Mucosa of descending colon (tissue), 3 donors: ENCODE results near the gene ADISSP. TPM values are rescaled to one million over a fixed set of nuclear protein-coding genes. Genes with fewer than 3 reads are reported as not detected.
"Not testable (repeated sequence)": the region's sequence is repeated elsewhere in the genome, so short reads cannot be mapped to it uniquely, and the experiment has no call there.

Experiments
- ATAC-seq: fragments of 200-7000 bp; cut with Tn5 transposase; one replicate; pipeline ENCODE4 v1.9.1; 2020; ENCODE audit warnings: mild to moderate bottlenecking, moderate library complexity
- DNase-seq, 3 donors: peaks; one replicate each; pipeline ENCODE4 v3.0.0-alpha.2; 2020
- H3K36me3 ChIP-seq: fragments of 200-600 bp; one replicate; pipeline ENCODE4 v1.8.0; 2021; ENCODE audit warnings: low read depth, mild to moderate bottlenecking
- H3K4me1 ChIP-seq: fragments of 200-600 bp; one replicate; pipeline ENCODE4 v1.8.0; 2021; ENCODE audit warnings: low read depth, mild to moderate bottlenecking
- H3K4me3 ChIP-seq: fragments of 200-600 bp; one replicate; pipeline ENCODE4 v1.8.0; 2021; ENCODE audit warnings: mild to moderate bottlenecking
- H3K9me3 ChIP-seq: fragments of 200-600 bp; one replicate; pipeline ENCODE4 v1.8.0; 2021; ENCODE audit warnings: mild to moderate bottlenecking
- CTCF ChIP-seq: fragments of 200-600 bp; IDR thresholded peaks from one replicate; pipeline ENCODE4 v1.8.0; 2022; ENCODE audit warnings: antibody characterized with exemption, mild to moderate bottlenecking
- intact Hi-C, 2 donors: fragments of 100-400 bp; cut with DNase I in 1 of 2; cut with micrococcal nuclease in 1 of 2; formaldehyde crosslinking; loops; one replicate each; pipeline versions ENCODE4 v1.11.0 to v1.11.1; 2022; cut with DNase I, micrococcal nuclease
- total RNA-seq, 3 donors: library from RNA; stranded (reverse); fragmentation: NEBNext Ultra II Directional in 2 of 3; extraction: Animal tissue kit (Norgen Biotek cat#: 25700) in 2 of 3; gene quantifications; one replicate each; pipeline versions ENCODE4 v1.2.1 to v1.2.4, GENCODE V29; 2021 to 2023
- donor health status: DM: no; HTN: no; CAD: no; lungs with moderate emphysema.
- donor health status: DM: no; HTN: no; CAD: no.
- donor health status: DM: no; HTN: yes; CAD: no.

Gene ADISSP
- total RNA-seq, 3 donors from 2014 or later = 14.5 to 69.6 (median 26.5) TPM

DNA sequence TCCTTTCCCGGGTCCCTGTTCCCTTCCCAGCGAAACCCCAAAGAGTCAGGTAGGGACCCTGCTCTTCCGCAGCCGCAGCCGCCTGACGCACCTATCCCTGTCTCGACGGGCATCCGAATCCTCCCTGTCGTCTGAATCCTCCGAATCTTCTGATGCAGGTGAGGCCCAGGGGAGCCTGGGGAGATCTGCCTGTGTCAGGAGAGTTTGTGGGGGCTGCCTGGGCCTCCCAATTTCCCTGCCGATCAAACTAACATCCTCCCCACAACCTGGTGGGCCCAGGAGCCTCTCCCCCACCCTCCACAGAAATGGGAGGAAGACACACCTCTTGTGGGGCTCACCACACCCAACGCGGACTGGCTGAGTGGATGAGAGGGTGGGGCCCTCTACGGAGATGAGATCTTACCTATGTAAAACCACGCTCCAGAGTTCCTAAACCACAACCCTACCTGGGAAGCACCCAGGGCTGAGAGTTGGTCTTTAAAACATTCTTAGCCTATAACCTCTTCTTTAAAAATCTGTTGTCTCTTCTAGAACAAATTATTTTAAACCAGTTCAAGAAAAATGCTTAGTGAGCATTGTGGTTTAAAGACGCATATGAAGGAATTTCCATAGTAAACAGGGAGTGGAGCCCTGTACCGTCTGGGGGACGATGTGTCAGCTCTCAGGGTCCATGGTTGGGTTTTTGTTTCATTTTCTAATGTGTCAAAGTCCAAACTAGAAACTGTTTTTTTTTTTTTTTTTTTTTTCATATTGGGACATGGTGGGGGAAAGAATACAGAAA, 30.2 kb upstream of the ADISSP start:
- Histone ChIP-seq H3K9me3 (no peaks in the 10 kb centered on the region), H3K4me3 (no peak overlapping the region), H3K36me3 (no peaks in the 10 kb centered on the region), H3K4me1 (peaks cover 34% of the 10 kb centered on the region)
- DNase-seq (peak; percentile 59 to 81 (median 63)), ATAC-seq (peak; percentile 37)
- intact Hi-C loops = no loop called here
- no peak for TF ChIP-seq CTCF

GRCh38 chr20:3797226-3797545, 29.6 kb upstream of the ADISSP start:
- Histone ChIP-seq H3K4me1 (peaks cover 34% of the 10 kb centered on the region), H3K9me3 (no peaks in the 10 kb centered on the region), H3K4me3 (no peak overlapping the region), H3K36me3 (no peaks in the 10 kb centered on the region)
- intact Hi-C loops = no loop called here
- no peak for ATAC-seq
- peak in 2 of 3 donors; percentile 34 to 52 for DNase-seq
- TF ChIP-seq CTCF = no peak

DNA sequence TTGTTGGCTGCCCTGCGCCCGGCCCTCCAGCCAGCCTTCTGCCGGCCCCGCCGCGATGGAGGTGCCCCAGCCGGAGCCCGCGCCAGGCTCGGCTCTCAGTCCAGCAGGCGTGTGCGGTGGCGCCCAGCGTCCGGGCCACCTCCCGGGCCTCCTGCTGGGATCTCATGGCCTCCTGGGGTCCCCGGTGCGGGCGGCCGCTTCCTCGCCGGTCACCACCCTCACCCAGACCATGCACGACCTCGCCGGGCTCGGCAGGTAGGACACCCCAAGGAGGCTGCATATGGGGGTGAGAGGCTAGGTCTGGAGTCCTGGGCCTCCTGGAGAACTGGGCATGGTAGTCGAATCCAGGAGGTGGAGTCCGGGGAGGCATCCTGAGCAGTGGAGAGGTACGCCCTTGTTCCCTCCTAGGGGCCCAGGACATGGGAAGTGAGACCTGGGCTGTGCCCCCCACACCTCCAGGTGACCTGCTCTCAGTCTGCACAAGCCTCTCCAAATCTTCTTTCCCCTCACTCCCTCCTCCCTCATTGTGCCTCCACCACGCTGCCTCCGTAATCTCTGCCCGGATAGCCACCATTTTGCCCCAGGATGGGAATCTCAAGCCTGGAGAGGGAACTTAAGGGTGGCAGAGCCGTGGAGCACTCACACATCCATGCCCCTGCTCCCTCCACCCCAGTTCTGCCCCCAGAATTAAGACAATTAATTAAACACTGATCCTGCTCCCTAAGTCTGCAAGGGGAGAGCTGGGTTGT, 29.1 kb upstream of the ADISSP start:
- intact Hi-C loops = no loop called here
- Histone ChIP-seq H3K4me1 (peaks cover 34% of the 10 kb centered on the region), H3K4me3 (peak overlapping the region; percentile 17), H3K9me3 (no peaks in the 10 kb centered on the region), H3K36me3 (no peaks in the 10 kb centered on the region)
- ATAC-seq (peak; percentile 1), DNase-seq (peak in 2 of 3 donors; percentile 59 to 73)
- no peak for TF ChIP-seq CTCF

DNA sequence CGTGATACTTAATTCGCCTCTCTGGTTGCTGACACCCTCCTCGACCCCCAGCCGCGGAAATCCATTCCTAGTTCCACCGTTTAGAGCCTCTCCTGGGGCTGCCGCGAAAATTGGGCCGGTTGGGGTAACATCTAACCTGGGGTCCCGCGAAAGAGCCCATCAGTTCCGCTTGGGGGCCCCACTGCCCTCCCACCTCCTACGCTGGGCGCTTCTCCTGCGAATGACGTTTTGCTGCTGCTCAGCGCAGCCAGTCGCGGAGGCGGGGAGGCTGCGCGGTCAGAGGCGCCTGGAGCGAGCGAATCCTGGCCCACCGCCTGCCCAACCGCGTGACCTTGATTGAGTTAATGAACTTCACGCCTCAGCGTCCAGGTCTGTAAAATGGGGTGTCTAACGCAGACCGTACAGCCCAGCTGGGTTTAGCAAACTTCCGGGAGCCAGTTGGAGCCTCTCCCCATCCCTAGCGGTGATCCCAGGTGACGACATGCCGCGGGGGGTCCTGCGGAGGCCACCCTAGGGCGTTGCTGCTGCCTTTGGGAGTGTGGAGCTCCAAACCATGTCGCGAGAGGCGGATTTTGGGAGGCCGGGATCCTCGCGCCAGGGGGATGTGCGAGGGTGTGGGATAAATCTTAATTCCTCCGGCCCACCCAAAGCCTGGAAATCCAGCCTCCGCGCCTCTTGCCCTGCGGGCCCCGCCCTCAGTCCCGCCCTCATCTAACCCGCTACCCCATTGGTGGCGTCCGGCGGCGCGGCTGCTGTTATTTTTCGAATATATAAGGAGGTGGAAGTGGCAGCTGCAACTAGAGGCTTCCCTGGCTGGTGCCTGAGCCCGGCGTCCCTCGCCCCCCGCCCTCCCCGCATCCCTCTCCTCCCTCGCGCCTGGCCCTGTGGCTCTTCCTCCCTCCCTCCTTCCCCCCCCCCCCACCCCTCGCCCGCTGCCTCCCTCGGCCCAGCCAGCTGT, 28.2 kb upstream of the ADISSP start, which contains the start of gene CDC25B:
Gene CDC25B, plus strand, starts transcription at position 800 of the 958 bp plus-strand sequence. CDS start 222 bp downstream, outside the sequence.
- intact Hi-C loops = no loop called here
- ATAC-seq = peak; percentile 87
- peak within 1 kb of the TSS; percentile 35 for H3K4me3 ChIP-seq
- H3K9me3 ChIP-seq = no peaks in the 10 kb centered on the region
- peaks cover 34% of the 10 kb centered on the region for H3K4me1 ChIP-seq
- DNase-seq = peak; percentile 96 to 98 (median 97)
- no peaks in the 10 kb centered on the region for H3K36me3 ChIP-seq
- no peak for TF ChIP-seq CTCF

- ATAC-seq (no peak), DNase-seq (peak in 1 of 3 donors; percentile 63)
- no peak overlapping the region for H3K4me3 ChIP-seq
- TF ChIP-seq CTCF = no peak
- peaks cover 33% of the 10 kb centered on the region for H3K4me1 ChIP-seq
- no peaks in the 10 kb centered on the region for H3K36me3 ChIP-seq
- no peaks in the 10 kb centered on the region for H3K9me3 ChIP-seq
- intact Hi-C loops = no loop called here
Observed at GRCh38 chr20:3794701-3795420, 27.3 kb upstream of the ADISSP start.

DNA sequence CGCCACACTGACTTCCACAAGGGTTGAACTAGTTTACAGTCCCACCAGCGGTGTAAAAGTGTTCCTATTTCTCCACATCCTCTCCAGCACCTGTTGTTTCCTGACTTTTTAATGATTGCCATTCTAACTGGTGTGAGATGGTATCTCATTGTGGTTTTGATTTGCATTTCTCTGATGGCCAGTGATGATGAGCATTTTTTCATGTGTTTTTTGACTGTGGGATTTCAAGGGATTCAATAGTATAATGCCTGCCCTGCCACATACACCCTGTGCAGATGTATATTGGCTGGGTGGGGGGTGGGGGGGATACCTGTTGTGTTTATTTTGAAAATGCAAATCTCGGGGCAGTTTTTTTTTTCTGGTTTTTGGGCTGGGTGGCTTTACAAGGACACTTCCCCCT, 26.6 kb upstream of the ADISSP start:
- DNase-seq, intact Hi-C loops, H3K4me3 ChIP-seq, H3K36me3 ChIP-seq, ATAC-seq, H3K9me3 ChIP-seq: not testable (repeated sequence)
- H3K4me1 ChIP-seq = peaks cover 26% of the 10 kb centered on the region

DNA sequence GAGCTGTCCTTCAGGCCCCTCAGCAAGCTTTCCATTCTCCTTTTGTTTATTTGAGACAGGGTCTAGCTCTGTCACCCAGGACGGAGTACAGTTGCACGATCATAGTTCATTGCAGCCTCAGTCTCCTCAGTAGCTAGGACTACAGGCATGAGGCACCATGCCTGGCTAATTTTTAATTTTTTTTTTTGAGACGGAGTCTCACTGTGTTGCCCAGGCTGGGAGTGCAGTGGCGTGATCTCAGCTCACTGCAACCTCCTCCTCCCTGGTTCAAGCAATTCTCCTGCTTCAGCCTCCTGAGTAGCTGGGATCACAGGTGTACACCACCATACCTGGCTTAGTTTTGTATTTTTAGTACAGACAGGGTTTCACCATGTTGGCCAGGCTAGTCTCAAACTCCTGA, 21.6 kb upstream of the ADISSP start:
- intact Hi-C loops, H3K9me3 ChIP-seq, DNase-seq, ATAC-seq, H3K36me3 ChIP-seq, H3K4me3 ChIP-seq: not testable (repeated sequence)
- peaks cover 34% of the 10 kb centered on the region for H3K4me1 ChIP-seq
